Calu3 (cell line): ENCODE measurements around the gene SMO. TPM values are rescaled to one million over a fixed set of nuclear protein-coding genes. Genes with fewer than 3 reads are reported as not detected.
"Not testable (repeated sequence)": the region's sequence is repeated elsewhere in the genome, so short reads cannot be mapped to it uniquely, and the experiment has no call there.

Experiments used
- BruUV-seq: library from RNA; stranded (reverse); fragments of 400-500 nt; replicated peaks from 2 replicates; lab custom pipeline; 2021; lab: Mats Ljungman, UMichigan
- CTCF ChIA-PET: fragments of 300-600 bp; sonication (Branson Sonifier 250); formaldehyde crosslinking; loops from one replicate; lab custom pipeline; 2022; ENCODE audit warnings: antibody characterized with exemption; lab: Charles Lee
- DNase-seq: peaks from one replicate; pipeline ENCODE4 v3.0.0; 2022
- H3K27ac Mint-ChIP-seq: one replicate; pipeline ENCODE4 v1.8.0; 2022; ENCODE audit warnings: mixed read lengths; ENCODE audit not compliant: unreplicated experiment
- H3K27me3 Mint-ChIP-seq: one replicate; pipeline ENCODE4 v1.8.0; 2022; ENCODE audit warnings: mixed read lengths; ENCODE audit not compliant: unreplicated experiment
- H3K36me3 Mint-ChIP-seq: one replicate; pipeline ENCODE4 v1.8.0; 2022; ENCODE audit warnings: mild to moderate bottlenecking, moderate library complexity, mixed read lengths; ENCODE audit not compliant: insufficient read depth, unreplicated experiment
- H3K4me1 Mint-ChIP-seq: one replicate; pipeline ENCODE4 v1.8.0; 2022; ENCODE audit warnings: mild to moderate bottlenecking, low read depth, mixed read lengths; ENCODE audit not compliant: unreplicated experiment
- H3K4me3 Mint-ChIP-seq: one replicate; pipeline ENCODE4 v1.8.0; 2022; ENCODE audit warnings: mild to moderate bottlenecking, low read depth, moderate library complexity, mixed read lengths; ENCODE audit not compliant: unreplicated experiment
- H3K9me3 Mint-ChIP-seq: one replicate; pipeline ENCODE4 v1.8.0; 2022; ENCODE audit warnings: low read depth, mixed read lengths; ENCODE audit not compliant: unreplicated experiment
- CTCF ChIP-seq: fragments of 200-600 bp; IDR thresholded peaks from one replicate; pipeline ENCODE4 v1.8.0; 2022; ENCODE audit warnings: antibody characterized with exemption; ENCODE audit not compliant: unreplicated experiment
- intact Hi-C: fragments of 100-400 bp; cut with micrococcal nuclease; formaldehyde crosslinking; loops from one replicate; pipeline ENCODE4 v1.10.0; 2022; ENCODE audit not compliant: unreplicated experiment
- total RNA-seq: library from RNA; stranded (reverse); gene quantifications from 2 replicates; pipeline ENCODE4 v1.2.3, GENCODE V29; 2022

Gene SMO
- total RNA-seq, 1 experiment from 2014 or later = 3.6 TPM

GRCh38 chr7:129212126-129212525 is 23.7 kb downstream of the SMO start:
- Mint-ChIP-seq H3K36me3 (no peaks in the 10 kb centered on the region), H3K27ac (no peak overlapping the region), H3K4me3 (no peak overlapping the region), H3K9me3 (no peaks in the 10 kb centered on the region), H3K4me1 (peaks cover 8% of the 10 kb centered on the region), H3K27me3 (peaks cover 38% of the 10 kb centered on the region)
- no peak for DNase-seq
- no peak for TF ChIP-seq CTCF
- no TSS peak for BruUV-seq
- intact Hi-C loops = no loop called here
- CTCF ChIA-PET = interaction anchor here (0.6 to 4.0 kb wide), 2 partner anchors 9 to 48 kb away, joined by 3 to 18 read pairs; no protein-coding TSS in a partner anchor

- Mint-ChIP-seq H3K4me3 (no peak overlapping the region), H3K27me3 (peaks cover 43% of the 10 kb centered on the region), H3K36me3 (no peaks in the 10 kb centered on the region), H3K9me3 (no peaks in the 10 kb centered on the region), H3K4me1 (peaks cover 8% of the 10 kb centered on the region), H3K27ac (no peak overlapping the region)
- no peak for DNase-seq
- BruUV-seq = no TSS peak
- CTCF ChIA-PET = interaction anchor here (0.6 to 4.0 kb wide), 2 partner anchors 9 to 49 kb away, joined by 3 to 18 read pairs; no protein-coding TSS in a partner anchor
- intact Hi-C loops = no loop called here
- no peak for TF ChIP-seq CTCF
Observed at GRCh38 chr7:129212596-129212995, 24.2 kb downstream of the SMO start.

GRCh38 chr7:129213828-129214227 is 25.4 kb downstream of the SMO start:
- Mint-ChIP-seq H3K4me3 (no peak overlapping the region), H3K36me3 (no peaks in the 10 kb centered on the region), H3K27me3 (peaks cover 43% of the 10 kb centered on the region), H3K4me1 (peaks cover 8% of the 10 kb centered on the region), H3K9me3 (no peaks in the 10 kb centered on the region), H3K27ac (peak overlapping the region; percentile 10)
- no TSS peak for BruUV-seq
- no peak for TF ChIP-seq CTCF
- CTCF ChIA-PET = interaction anchor here (0.6 to 1.1 kb wide), 2 partner anchors 50 to 64 kb away, joined by 4 to 18 read pairs; no protein-coding TSS in a partner anchor
- intact Hi-C loops = no loop called here
- DNase-seq = peak; percentile 48

GRCh38 chr7:129215691-129216090 is 27.3 kb downstream of the SMO start:
- H3K4me3 Mint-ChIP-seq, H3K4me1 Mint-ChIP-seq, BruUV-seq, DNase-seq, H3K27ac Mint-ChIP-seq, intact Hi-C loops, H3K36me3 Mint-ChIP-seq, H3K9me3 Mint-ChIP-seq: not testable (repeated sequence)
- H3K27me3 Mint-ChIP-seq = peaks cover 24% of the 10 kb centered on the region
- CTCF ChIA-PET = interaction anchor here (0.6 kb wide), 1 partner anchor 128 kb away, joined by 3 read pairs; no protein-coding TSS in a partner anchor

- peaks cover 19% of the 10 kb centered on the region for H3K27me3 Mint-ChIP-seq
- H3K36me3 Mint-ChIP-seq, H3K4me1 Mint-ChIP-seq, intact Hi-C loops, BruUV-seq, H3K4me3 Mint-ChIP-seq, H3K27ac Mint-ChIP-seq, H3K9me3 Mint-ChIP-seq, DNase-seq: not testable (repeated sequence)
- CTCF ChIA-PET = interaction anchor here (0.6 to 0.7 kb wide), 2 partner anchors 49 to 127 kb away, joined by 3 read pairs; no protein-coding TSS in a partner anchor
Observed at GRCh38 chr7:129216101-129216715, 27.8 kb downstream of the SMO start.

- peaks cover 18% of the 10 kb centered on the region for H3K27me3 Mint-ChIP-seq
- CTCF ChIA-PET = interaction anchor here (0.7 to 2.4 kb wide), 4 partner anchors 48 to 1265 kb away, joined by 3 to 19 read pairs (median 4); no protein-coding TSS in a partner anchor
- DNase-seq, intact Hi-C loops, H3K4me3 Mint-ChIP-seq, H3K9me3 Mint-ChIP-seq, H3K4me1 Mint-ChIP-seq, BruUV-seq, H3K36me3 Mint-ChIP-seq, H3K27ac Mint-ChIP-seq: not testable (repeated sequence)
Observed at GRCh38 chr7:129216821-129217416, 28.5 kb downstream of the SMO start.
